COLO829 (cell line): Measurements from ENCODE around the gene CNOT4.

Source experiments
- DNase-seq: peaks from one replicate; pipeline ENCODE4 v3.0.0; 2012; ENCODE audit warnings: low spot score

Gene CNOT4

DNA sequence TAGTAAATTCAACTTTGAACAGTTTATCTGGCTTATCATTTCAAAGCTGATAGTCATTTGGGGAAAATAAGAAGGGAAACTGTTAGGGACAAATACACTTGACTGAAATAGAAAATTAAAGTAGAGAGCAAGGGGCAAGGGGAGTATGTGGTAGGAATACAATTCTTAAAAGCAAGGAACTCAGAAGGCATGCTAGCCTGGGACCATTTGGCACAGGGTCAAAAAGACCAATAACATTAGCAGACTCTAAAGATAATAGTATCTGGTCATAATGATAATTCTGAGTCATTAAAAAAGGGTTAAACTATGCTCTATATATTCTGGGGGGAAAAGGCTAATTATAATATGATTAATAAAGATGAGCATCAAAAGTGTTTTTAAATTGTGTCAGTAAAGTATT lies 112.2 kb downstream of the CNOT4 start:
- no peak for DNase-seq

DNA sequence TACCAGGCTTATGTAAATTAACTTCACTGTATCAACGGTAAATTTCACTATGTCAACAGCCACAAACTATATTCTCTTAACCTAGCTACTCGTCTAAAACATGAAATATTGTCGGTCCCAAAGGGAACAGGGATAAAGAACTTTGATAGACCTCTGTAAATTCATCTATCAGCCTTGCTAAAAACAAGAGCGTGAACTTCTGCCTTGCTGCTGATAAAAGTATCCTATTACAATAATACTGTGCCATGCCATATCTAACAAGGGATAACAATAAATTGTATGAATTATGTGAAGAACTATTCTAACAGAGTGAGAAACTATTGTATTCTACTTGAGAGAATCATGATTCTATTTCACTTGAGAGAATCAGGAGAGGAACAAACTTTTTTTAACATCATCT lies 117.2 kb downstream of the CNOT4 start:
- no peak for DNase-seq

DNA sequence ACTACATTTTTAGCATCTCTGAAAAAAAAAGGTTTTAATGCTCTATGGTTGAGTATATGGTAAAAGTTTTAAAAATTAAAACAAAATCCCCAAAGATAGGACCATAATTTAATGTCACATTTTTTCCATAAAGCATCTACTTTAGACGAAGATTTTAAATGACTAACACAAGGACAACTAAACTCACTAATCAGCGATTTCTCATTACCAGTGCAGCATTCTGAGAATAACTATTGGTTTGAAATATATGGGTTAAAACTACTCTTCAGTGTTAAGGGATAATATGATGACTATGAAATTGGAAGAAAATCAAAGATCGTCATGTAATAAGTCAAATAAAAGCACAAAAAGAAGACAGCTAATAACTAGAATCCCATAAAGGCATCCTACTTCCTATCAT lies 118.4 kb downstream of the CNOT4 start:
- no peak for DNase-seq

DNA sequence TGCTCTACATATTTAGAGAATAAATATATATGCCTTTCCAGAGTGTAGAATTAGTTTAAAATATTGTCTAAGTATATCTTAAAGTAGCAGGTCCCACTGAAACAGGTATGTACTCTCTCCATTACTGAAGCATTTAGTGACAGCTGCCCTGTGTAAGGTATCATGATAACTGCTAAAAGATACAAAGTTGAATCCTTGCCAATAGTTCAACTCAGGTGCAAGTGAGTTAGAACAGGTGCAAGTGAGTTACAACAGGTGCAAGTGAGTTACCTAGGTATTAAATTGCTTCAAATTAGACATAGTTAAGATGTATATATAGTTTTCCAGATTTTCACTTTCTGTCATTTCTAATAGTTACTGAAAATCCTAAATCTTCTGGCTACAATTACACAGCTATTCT lies 119.1 kb downstream of the CNOT4 start:
- no peak for DNase-seq

DNA sequence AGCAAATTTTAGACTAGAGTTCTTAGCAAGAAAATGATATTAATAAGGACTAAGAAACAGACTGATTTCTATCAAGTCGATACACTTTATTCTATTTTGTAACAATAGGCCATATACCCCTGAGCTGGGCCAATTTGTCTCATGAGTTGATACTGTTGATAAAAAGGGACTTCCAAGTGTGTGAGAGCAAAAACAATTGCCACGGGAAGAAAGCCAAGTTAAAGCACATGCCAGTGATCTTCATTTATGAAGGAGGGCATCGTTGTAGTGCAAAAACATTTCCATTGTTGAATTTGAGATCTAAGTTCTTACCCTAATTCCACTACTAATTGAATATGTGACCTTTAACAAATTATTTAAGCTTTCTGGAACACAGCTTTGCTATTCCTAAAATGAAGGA lies 119.9 kb downstream of the CNOT4 start:
- no peak for DNase-seq

DNA sequence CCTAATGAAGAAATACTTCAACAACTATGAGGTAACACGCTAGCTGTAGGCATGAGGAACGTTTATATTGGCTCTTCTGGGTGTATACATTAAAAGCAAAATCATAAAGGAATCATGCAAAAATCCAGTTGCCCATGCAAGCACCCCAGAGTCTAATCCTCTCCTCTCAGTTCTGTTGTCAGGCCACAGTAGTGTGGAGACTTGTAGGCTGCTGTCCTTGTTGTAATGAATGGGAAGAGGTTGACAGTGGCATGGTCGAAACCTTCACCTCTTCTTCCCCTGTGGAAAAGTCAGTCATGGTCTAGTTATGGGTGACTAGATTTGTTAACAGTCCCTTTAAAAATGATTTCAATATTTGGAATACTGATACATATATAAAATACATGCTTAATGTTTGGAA lies 121.3 kb downstream of the CNOT4 start:
- no peak for DNase-seq

DNA sequence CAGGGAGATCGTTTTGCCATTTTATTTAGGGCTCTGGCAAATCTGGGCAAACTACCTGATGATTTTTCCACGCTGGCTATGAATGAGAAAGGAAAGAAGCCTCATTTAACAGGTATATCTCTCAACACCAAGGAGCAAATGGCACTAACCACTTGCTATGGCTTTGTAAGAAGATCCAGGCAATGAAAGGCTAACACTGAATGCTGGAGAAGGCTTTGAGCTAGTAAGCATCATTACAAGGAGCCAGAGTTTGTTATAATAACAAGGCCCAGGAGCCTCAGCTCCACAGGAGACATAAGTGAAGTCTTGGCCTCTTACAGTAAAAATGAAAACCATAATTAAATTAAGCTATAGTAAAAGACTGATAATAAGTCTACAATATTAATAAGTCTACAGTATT lies 123.1 kb downstream of the CNOT4 start:
- no peak for DNase-seq

DNA sequence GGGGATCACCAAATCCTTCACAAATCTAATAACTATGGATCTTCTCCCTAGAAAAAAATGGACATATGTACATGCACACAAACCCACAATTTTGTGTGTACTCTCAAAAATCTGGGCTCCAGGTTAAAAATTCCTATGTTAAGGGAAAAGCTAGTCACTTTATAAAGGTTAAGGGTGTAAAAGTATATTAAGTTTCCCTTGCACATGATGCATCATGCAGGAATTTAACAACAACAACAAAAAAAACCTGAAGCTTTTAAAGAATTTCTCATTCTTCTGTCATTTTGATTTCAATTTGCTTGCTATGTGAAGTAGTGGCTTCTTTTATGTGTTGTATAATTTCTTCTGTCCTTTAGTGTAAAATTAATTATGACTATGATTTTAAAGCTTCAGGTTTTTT lies 123.7 kb downstream of the CNOT4 start:
- no peak for DNase-seq

DNA sequence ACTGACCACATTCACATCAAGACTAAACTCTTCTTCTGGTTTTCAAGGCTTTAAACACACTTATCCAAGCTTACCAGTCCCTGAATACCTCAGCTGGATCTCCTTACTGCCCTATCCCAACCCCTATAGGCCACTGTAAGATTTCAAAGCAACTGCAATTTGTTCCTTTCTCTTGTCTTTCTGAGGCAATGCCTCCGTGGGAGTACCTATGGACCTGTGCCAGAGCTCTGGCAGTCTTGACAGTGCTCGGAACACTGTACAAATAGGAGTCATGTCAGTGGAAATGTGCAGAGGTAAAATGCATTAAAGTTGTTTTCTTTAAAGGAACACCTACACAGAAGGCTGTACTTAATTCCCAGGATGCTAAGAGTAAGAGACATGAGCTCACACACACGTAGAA lies 124.7 kb downstream of the CNOT4 start:
- peak; percentile 46 for DNase-seq

DNA sequence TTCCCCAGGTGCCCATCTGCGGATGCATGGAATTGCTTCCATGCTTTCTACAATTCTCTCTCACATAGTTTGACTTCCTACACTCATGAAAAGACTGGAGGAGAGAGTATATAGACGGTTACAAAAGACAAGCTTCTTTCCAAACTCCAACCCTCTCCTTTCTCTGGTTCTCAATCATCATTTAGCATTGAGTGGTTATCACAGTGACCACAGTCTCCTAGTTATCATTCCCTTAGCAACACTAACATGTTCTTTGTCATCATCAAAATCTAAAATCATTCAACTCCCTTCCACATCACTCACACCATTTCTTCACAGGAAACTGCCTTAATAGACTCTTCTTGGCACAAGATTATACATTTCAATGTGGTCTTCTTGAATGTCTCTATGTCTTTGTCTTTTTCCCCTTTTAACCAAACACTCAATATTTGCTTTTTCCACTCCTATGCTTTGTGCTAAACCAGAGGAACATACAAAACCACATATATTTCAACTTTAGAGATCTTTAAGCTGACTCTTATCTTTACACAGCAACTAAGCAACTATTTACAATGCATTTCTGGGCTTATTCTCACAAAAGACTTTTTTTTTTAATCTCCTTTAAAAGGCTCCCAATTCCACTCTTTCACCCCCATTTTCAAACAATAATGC lies 126.3 kb downstream of the CNOT4 start:
- DNase-seq: no peak

DNA sequence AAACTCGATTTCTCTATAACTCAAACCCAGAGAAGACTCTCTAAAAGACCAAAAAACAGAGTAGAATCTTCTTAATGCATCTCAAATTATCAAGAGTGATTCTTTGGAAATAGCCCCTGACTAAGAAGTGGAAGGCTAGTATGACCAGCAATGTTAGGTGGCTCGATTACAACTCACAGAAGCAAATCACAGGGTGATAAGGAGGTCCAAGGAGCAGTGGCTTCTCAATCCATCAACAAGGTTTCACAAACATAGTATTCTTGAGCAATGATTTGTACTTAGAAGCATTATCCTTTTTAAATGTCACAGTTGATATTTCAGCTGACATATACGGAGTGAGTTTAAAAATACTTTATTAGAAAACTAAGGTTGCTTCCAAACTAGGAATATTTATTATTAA lies 127.7 kb downstream of the CNOT4 start:
- no peak for DNase-seq

DNA sequence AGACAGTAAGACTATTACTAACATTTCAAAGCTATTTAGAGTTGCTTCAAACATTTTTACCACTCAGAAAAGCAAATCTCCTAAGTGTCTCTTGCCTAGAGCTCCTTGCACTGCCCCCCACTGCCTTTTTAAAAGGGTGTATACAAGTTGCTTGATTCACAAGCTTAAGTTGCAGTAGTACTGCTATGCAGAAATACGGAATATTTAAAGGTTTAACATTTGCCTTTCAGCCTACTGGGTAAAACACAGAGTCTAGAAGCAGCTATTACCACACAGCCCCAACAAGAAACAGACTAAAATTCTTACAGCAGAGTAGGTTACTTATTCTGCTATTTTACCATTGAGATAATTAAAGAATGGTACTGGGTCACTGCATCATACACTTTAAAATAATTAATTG lies 128.5 kb downstream of the CNOT4 start:
- DNase-seq: no peak

DNA sequence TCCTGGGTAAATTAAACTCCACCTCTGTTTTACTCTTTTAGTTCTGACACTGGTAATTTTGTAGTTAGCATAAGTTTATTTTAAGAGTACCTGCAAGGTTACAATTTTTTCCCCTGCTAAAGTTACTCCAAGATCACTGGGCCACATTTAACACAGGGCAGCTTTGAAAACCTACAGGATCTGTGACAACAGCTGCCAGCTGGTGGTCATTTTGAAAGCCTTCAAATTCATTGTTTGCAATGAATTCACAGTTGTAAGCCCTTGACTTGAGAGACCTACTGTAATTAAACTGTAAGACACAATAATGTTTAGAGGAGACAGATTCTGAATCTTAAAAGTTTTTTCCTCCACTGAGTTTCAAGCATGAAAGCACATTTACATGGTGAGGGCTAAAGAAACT lies 129.6 kb downstream of the CNOT4 start:
- DNase-seq: no peak

DNA sequence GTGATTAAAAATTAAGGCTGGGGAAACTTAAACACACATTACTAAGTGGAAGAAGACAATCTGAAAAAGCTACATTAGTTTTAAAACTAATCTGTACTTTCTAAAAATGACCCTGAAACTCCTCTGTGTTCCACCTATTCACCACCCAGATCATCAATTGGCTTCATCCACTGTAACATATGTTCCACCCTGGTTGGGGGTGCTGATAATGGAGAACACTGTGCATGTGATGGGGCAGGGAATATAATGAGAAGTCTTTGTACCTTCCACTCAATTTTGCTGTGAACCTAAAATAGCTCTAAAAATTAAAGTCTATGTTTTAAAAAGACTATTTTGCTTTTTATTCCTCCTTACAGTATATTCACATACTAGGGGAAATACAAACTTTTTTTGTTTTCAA lies 132.7 kb downstream of the CNOT4 start:
- no peak for DNase-seq

DNA sequence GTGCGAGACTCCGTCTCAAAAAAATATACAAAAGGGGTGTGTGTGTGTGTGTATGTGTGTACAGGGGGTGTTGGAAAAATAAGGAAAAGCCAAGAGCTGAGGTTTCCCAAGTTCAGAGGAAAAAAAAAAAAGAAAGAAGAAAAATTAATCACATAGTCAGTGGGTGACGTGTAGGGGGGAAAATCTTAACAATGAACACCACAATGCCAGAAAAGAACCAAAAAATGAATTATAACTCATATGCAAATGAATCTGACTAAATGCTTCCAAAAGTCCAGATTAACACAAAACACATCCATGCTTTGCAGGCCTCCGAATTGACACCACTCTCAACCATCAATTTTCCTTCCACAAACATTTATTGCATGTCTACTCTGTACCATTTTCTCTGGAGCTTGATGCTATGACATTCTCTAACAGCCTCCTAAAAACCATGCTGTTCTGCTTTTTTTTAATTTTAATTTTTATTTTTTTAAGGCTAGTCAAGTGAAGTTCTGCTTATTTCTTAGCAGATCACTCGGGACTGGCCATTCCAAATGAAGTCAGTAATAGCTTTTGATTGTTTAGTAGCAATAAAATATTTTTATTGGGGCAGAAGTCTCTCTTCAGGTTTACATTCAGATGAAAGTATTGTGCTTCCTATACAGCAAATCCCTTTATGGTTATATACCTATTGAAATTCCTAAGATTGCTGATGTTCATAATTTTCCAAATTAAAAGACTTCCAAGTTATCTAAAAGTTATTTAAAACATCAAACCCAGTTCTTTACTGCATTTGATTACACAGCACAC lies 133.8 kb downstream of the CNOT4 start:
- DNase-seq: no peak

DNA sequence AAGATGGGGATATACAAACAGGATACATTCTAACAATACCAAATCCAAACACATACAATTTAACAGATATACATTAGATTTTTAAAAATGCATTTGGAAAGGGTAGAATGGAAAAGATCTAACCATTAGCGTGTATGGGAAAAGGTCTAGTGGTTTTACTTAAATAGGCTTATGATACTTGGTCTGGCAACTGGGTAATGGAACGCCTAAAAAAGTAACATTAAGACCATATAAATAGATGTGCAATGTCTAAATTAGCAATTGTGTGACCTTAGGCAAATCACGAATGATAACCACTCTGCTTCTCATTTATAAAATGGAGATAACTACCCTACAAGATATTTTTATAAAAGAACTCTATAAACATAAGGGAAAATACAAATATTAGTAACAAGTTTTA lies 135.2 kb downstream of the CNOT4 start:
- no peak for DNase-seq

DNA sequence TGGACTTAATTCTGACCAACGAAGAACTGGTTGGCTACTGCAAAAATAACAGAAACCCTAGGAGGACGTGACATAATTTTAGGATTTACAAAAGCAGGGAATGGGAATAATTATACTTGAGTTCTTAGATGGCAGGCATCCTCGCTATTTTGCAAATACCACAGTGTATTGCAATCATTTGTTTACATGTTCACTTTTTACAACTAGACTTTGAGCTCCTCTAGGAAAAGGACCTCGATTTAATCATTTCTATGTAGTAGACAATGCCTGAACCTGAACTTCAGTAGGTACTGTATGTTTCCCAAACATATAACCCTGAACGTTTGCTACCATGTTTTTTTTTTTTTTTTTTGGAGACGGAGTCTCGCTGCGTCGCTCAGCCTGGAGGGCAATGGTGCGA lies 137.7 kb downstream of the CNOT4 start:
- no peak for DNase-seq

DNA sequence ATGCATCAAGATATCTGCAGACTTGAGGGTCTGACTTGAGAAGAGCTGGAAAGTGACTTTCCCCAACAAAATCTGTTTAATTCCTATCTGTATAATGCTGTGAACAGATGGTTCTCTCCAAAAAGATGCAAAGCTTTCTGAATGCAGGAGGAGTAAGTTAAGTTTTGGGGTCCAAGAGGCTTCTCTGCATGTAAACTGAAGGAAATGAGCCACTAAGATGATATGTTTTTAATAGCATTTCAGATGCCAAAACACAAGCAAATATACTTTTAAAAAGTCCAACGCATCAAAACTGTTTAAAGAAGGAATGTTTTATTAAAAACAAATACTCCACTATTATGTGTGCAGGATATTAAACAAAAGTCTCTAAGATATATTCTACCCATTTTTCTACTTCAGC lies 139.2 kb downstream of the CNOT4 start:
- no peak for DNase-seq

DNA sequence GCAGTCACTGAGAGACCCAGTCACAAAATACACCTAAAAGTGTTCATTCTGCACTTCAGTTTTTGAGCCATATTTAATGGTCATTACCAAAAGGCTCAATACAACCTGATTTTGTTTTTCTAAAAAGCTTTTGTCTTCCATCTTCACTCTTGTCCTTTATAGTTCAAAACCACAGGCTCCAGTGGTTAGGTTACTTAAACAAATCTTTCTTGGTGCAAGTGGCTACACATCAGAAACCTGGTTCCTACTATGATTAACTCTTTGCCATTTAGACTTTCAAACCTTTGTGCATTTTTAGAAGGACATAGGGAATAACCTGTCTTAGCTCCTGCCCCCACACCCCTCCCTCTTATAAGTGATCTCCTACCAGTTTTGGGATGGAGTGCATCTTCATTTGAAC lies 140.5 kb downstream of the CNOT4 start:
- no peak for DNase-seq

DNA sequence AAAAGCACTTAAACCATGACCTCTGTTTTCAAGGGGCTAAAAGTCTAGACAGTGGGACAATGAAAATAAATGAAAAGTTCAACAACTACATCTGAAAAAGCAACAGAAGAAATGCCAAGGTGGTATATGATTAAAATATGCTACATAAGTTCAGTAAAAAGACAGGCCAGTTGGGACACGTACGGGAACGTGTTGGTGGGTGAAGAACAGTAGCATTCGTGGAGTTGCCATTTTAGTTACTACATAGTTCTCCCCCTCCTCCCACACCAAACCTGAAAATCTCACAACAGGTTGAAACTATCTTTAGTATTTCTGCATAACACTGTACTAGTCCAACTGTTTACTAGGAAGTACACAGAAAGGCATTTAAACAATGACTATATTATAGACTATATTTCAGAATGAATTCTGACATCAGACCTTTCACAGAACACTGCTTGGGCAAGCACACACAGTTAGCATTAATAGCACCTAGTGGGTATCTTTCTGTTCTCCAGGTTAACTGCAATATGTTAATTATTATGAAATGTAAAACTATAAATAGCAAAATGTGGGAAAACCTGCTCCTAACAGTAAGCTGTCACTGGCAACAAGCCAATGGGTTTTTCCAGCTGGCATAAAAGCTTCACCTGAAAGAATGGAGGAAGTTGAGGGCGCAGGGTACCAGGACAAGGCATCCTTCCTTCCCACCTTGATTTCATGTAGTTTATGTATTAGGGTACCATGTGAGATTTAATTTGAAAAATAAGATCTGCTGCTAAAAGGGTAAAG lies 141.3 kb downstream of the CNOT4 start:
- DNase-seq: no peak

DNA sequence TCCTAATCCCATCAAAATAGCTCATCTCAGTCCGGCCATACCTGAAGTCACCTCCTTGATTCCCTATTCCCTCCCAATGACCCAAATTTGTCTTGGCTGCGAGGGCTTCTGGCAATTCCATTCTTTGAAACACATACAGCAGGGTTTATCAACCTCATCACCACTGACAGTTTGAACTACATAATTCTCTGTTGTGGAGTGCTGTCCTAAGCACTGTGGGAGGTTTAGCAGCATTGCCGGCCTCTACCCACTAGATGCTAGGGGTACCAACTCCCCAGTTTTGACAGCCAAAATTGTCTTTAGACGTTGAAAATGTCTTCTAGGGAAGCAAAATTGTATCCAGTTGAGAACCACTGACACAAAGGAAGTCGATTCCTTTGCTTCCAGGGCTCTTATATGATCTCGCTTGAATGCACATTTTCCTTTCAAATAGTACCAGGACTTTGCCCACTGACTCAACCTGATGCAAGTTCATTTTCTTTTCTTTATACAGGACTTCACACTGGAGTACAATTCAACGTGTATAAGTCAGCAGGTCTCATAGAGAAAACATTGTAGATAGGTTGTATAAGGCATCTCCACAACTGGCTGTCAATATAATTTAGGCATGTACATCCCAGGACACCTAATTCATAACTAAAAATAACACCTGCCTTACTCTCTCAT lies 142.9 kb downstream of the CNOT4 start:
- DNase-seq: no peak

DNA sequence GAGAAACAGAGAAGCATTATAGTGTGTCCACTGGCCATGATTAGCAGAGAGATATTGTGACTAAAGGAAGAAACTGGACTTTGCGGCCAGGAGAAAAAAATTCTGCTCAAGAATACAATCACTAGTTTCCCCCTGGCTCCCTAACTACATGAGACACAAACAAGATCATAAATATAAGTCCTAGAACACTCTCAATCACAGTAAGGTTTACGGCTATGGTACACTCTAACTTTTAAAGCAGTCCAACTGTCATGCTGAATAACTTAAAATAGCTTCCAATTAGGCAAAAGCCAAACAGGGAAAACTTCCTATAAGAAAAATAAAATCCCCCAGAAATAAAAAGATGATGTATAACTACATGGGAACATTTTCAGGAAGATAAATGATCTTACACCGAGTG lies 144.2 kb downstream of the CNOT4 start:
- peak; percentile 62 for DNase-seq

DNA sequence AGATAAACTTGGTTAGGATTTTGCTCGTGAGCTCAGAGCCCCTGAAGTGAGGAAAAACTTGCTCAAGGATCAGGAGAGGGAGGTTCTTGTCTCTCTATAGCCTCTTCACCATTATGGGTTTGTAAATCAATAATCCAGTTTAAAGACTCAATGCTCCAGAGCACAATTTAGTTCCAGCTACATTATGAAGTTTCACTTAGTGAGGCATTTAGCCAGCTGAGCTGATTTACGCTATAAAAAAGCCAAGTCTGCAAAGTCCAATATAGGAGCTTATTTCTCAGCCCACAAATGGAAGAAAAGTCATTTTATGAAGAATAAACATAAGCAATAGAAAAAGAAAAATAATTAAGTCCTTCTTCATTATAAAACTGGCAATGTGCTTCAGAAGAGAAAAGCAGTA lies 145.7 kb downstream of the CNOT4 start:
- DNase-seq: no peak
